HCT116 (cell line): ENCODE data around the gene PAQR3. TPM values are rescaled to one million over a fixed set of nuclear protein-coding genes. Genes with fewer than 3 reads are reported as not detected.

Source experiments
- ATAC-seq: fragments of 200-7000 bp; cut with Tn5 transposase; 2 replicates; pipeline ENCODE4 v1.9.1; 2020; ENCODE audit warnings: mild to moderate bottlenecking, moderate library complexity
- BruUV-seq: library from RNA; stranded (reverse); fragments of 400-500 nt; replicated peaks from 2 replicates; lab custom pipeline; 2021; lab: Mats Ljungman, UMichigan
- CTCF ChIA-PET: fragments of 300-600 bp; sonication (Branson Sonifier 250); formaldehyde crosslinking; loops from one replicate; lab custom pipeline; 2021; ENCODE audit warnings: antibody characterized with exemption; lab: Charles Lee
- POLR2A ChIA-PET: fragments of 300-600, 350-600 bp; sonication (Branson Sonifier 250); formaldehyde crosslinking; loops from one replicate; lab custom pipeline; 2021; ENCODE audit warnings: antibody characterized with exemption; lab: Charles Lee
- RAD21 ChIA-PET, 2 experiments: fragments of 300-600 bp; sonication (Branson Sonifier 250); formaldehyde crosslinking; loops; one replicate each; lab custom pipeline; 2023; ENCODE audit warnings: low total read pairs in 2 of 2; ENCODE audit not compliant: uncharacterized antibody in 2 of 2, unreplicated experiment in 2 of 2, low non-redundant PET in 1 of 2; lab: Charles Lee
- DNase-seq: peaks from one replicate; pipeline ENCODE4 v3.0.0-alpha.2; 2010; ENCODE audit warnings: low read depth, low spot score
- H2AFZ ChIP-seq: fragments of 200-600 bp; shearing (Covaris generic), sonication (generic); 2 replicates; pipeline ENCODE4 v1.6.1; 2017; ENCODE audit warnings: low read depth, mixed run types, mixed read lengths, antibody characterized with exemption, low read length; ENCODE audit not compliant: poor library complexity, severe bottlenecking
- H3K27ac ChIP-seq: 2 replicates; pipeline ENCODE4 v1.5.1; 2012; ENCODE audit warnings: low read depth, low read length
- H3K27me3 ChIP-seq: fragments of 200-600 bp; sonication (generic); 2 replicates; pipeline ENCODE4 v1.6.1; 2016; ENCODE audit warnings: mixed run types, low read length, mixed read lengths; ENCODE audit not compliant: insufficient read depth
- H3K36me3 ChIP-seq, 2 experiments: fragments of 200-500 bp in 1 of 2; fragments of 200-600 bp in 1 of 2; sonication (Bioruptor generic) in 1 of 2; sonication (generic) in 1 of 2; 2 replicates each; pipeline versions ENCODE4 v1.5.1 to v1.6.1; 2014 to 2016; ENCODE audit warnings: low read length in 2 of 2, inconsistent platforms in 1 of 2, mixed read lengths in 1 of 2, mixed run types in 1 of 2; ENCODE audit not compliant: insufficient read depth in 2 of 2, control insufficient read depth in 1 of 2
- H3K4me1 ChIP-seq, 2 experiments: fragments of 200-600 bp in 1 of 2; sonication (generic) in 1 of 2; 2 replicates each; pipeline versions ENCODE4 v1.5.1 to v1.6.1; 2012 to 2017; ENCODE audit warnings: low read length in 2 of 2, inconsistent platforms in 1 of 2, mild to moderate bottlenecking in 1 of 2, mixed read lengths in 1 of 2, mixed run types in 1 of 2, moderate library complexity in 1 of 2; ENCODE audit not compliant: insufficient read depth in 2 of 2, control insufficient read depth in 1 of 2
- H3K4me2 ChIP-seq: fragments of 200-600 bp; sonication (generic); 2 replicates; pipeline ENCODE4 v1.6.1; 2017; ENCODE audit warnings: mixed run types, low read length, mixed read lengths
- H3K4me3 ChIP-seq, 2 experiments: fragments of 200-600 bp in 1 of 2; sonication (generic) in 1 of 2; replicated peaks in 1 of 2; 2 replicates each; pipeline ENCODE4 v1.5.1; 2011 to 2016; ENCODE audit warnings: low read length in 2 of 2, control low read depth in 1 of 2, low read depth in 1 of 2, mild to moderate bottlenecking in 1 of 2, mixed read lengths in 1 of 2, mixed run types in 1 of 2
- H3K79me2 ChIP-seq: fragments of 200-600 bp; sonication (generic); 2 replicates; pipeline ENCODE4 v1.6.1; 2017; ENCODE audit warnings: mild to moderate bottlenecking, mixed run types, low read length, moderate library complexity, mixed read lengths; ENCODE audit not compliant: insufficient read depth
- H3K9ac ChIP-seq: fragments of 200-600 bp; sonication (generic); 2 replicates; pipeline ENCODE4 v1.6.1; 2016; ENCODE audit warnings: low read length, mixed read lengths
- H3K9me2 ChIP-seq: fragments of 200-600 bp; sonication (generic), shearing (Covaris generic); 2 replicates; pipeline ENCODE4 v1.6.1; 2017; ENCODE audit warnings: mixed run types, mild to moderate bottlenecking, moderate library complexity; ENCODE audit not compliant: insufficient read depth
- H3K9me3 ChIP-seq, 2 experiments: fragments of 200-500 bp in 1 of 2; fragments of 200-600 bp in 1 of 2; sonication (Bioruptor generic) in 1 of 2; sonication (generic) in 1 of 2; 2 replicates each; pipeline ENCODE4 v1.6.1; 2014 to 2017; ENCODE audit warnings: low read length in 2 of 2, mixed read lengths in 2 of 2, inconsistent platforms in 1 of 2, low read depth in 1 of 2, mild to moderate bottlenecking in 1 of 2, mixed run types in 1 of 2, moderate library complexity in 1 of 2; ENCODE audit not compliant: control insufficient read depth in 1 of 2, insufficient read depth in 1 of 2
- H4K20me1 ChIP-seq: fragments of 200-600 bp; sonication (generic), shearing (Covaris generic); 2 replicates; pipeline ENCODE4 v1.6.1; 2017; ENCODE audit warnings: mixed run types, mild to moderate bottlenecking, moderate library complexity; ENCODE audit not compliant: insufficient read depth
- CEBPB ChIP-seq: IDR thresholded peaks from 2 replicates; pipeline ENCODE4 v1.6.1; 2012; ENCODE audit warnings: low read depth
- EGR1 ChIP-seq: IDR thresholded peaks from 2 replicates; pipeline ENCODE4 v1.6.1; 2012; ENCODE audit warnings: low read depth
- ELF1 ChIP-seq: IDR thresholded peaks from 2 replicates; pipeline ENCODE4 v1.6.1; 2012; ENCODE audit warnings: low read depth, borderline replicate concordance
- JUND ChIP-seq: IDR thresholded peaks from 2 replicates; pipeline ENCODE4 v1.6.1; 2012
- POLR2A ChIP-seq: IDR thresholded peaks from 2 replicates; pipeline ENCODE4 v1.7.0; 2011; ENCODE audit warnings: borderline replicate concordance; ENCODE audit not compliant: insufficient read depth, insufficient read length; ENCODE audit errors: extremely low read depth
- POLR2AphosphoS5 ChIP-seq: IDR thresholded peaks from 2 replicates; pipeline ENCODE4 v1.6.1; 2011; ENCODE audit warnings: mild to moderate bottlenecking, low read depth, low read length, moderate library complexity
- RAD21 ChIP-seq: IDR thresholded peaks from 2 replicates; pipeline ENCODE4 v1.6.1; 2012; ENCODE audit warnings: low read depth, mild to moderate bottlenecking
- SIN3A ChIP-seq: IDR thresholded peaks from 2 replicates; pipeline ENCODE4 v1.6.1; 2012; ENCODE audit warnings: low read depth
- SP1 ChIP-seq: IDR thresholded peaks from 2 replicates; pipeline ENCODE4 v1.6.1; 2012; ENCODE audit warnings: low read depth
- YY1 ChIP-seq: IDR thresholded peaks from 2 replicates; pipeline ENCODE4 v1.6.1; 2011; ENCODE audit warnings: low read length, low read depth, moderate library complexity, mild to moderate bottlenecking; ENCODE audit not compliant: insufficient replicate concordance; ENCODE audit errors: extremely low read depth
- ZFX ChIP-seq: fragments of 450-650 bp; IDR thresholded peaks from 2 replicates; pipeline ENCODE4 v1.6.1; 2017
- intact Hi-C: fragments of 100-400 bp; cut with micrococcal nuclease; formaldehyde crosslinking; loops from 2 replicates; pipeline ENCODE4 v1.10.0; 2022
- total RNA-seq: library from RNA; stranded (reverse); gene quantifications from one replicate; pipeline ENCODE4 v1.2.1, GENCODE V29; 2021; ENCODE audit not compliant: unreplicated experiment
- TF ChIP-seq, protein P1 (sequence below): IDR thresholded peaks from 2 replicates; pipeline ENCODE4 v1.6.1; 2012; ENCODE audit warnings: low read depth
- TF ChIP-seq, protein P2 (sequence below): IDR thresholded peaks from 2 replicates; pipeline ENCODE4 v1.6.1; 2011; ENCODE audit warnings: mild to moderate bottlenecking, low read length, moderate library complexity; ENCODE audit not compliant: insufficient replicate concordance; ENCODE audit errors: extremely low read depth
- TF ChIP-seq, protein P3 (sequence below): IDR thresholded peaks from 2 replicates; pipeline ENCODE4 v1.6.1; 2012

The PAQR3 gene
- total RNA-seq, 1 experiment from 2014 or later = 32.3 TPM

DNA sequence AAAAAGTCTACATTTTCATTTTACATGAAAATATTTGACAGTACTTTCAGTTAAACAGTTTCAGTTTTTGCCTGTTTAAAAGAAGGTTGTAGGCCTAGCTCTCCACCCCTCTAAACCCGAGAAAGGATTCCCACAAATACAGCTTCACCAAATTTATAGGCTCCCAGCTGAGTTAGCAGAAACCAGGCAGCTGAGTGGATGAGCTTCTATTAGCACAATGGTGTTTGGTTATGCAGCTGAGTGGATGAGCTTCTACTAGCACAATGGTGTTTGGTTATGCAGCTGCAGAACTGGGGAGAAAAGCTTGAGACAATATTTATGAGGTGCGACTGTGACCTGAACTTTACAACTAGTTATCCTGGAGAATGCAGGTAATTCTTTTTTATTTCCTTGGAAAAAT, 36.6 kb upstream of the PAQR3 start:
- no peaks in the 10 kb centered on the region for H3K4me1 ChIP-seq
- ChIA-PET CTCF (no interaction called here), RAD21 (no interaction called here), POLR2A (no interaction called here)
- no peaks in the 10 kb centered on the region for H3K79me2 ChIP-seq
- H3K9ac ChIP-seq = no peak overlapping the region
- no peak overlapping the region for H3K27ac ChIP-seq
- no peaks in the 10 kb centered on the region for H3K36me3 ChIP-seq
- H3K4me3 ChIP-seq = no peak overlapping the region
- H3K27me3 ChIP-seq = peaks cover 25% of the 10 kb centered on the region
- H2AFZ ChIP-seq = no peak overlapping the region
- ATAC-seq (no peak), DNase-seq (no peak)
- H3K4me2 ChIP-seq = no peak overlapping the region
- no peak for TF ChIP-seq ZFX
- no peak for TF ChIP-seq POLR2A
- no peak for TF ChIP-seq JUND
- H3K9me3 ChIP-seq = no peaks in the 10 kb centered on the region
- no TSS peak for BruUV-seq
- H3K9me2 ChIP-seq = no peaks in the 10 kb centered on the region
- H4K20me1 ChIP-seq = no peaks in the 10 kb centered on the region
- intact Hi-C loops = no loop called here

DNA sequence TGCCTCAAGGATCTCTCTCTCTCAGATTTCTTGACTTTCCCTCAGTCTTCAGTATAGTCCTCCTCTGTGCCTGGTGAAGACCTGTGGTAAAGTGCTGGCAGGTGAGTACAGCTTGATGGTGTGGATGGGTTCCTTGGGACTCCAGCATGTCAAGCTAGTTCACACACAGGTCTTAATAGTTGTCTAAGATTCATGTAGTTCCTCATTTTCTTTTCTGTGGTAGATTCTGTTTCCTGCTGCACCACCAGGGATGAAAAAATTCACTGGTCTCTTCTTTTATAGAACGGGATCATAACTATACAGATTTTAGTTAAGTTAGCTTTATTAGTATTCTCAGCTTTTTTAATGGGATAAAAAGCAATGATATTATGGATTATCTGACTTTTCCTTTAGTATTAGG, 32.5 kb upstream of the PAQR3 start:
- no peak overlapping the region for H3K4me2 ChIP-seq
- no peaks in the 10 kb centered on the region for H3K9me2 ChIP-seq
- no TSS peak for BruUV-seq
- CTCF ChIA-PET = no interaction called here
- no peaks in the 10 kb centered on the region for H3K36me3 ChIP-seq
- RAD21 ChIA-PET = no interaction called here
- no peak overlapping the region for H2AFZ ChIP-seq
- no peak overlapping the region for H3K27ac ChIP-seq
- H3K4me1 ChIP-seq = no peaks in the 10 kb centered on the region
- no peaks in the 10 kb centered on the region for H3K9me3 ChIP-seq
- ATAC-seq = no peak
- peaks cover 25% of the 10 kb centered on the region for H3K27me3 ChIP-seq
- H3K79me2 ChIP-seq = no peaks in the 10 kb centered on the region
- TF ChIP-seq RAD21 (no peak), ZFX (no peak), EGR1 (no peak), POLR2AphosphoS5 (no peak), CEBPB (no peak), SP1 (no peak), SIN3A (no peak), YY1 (no peak), ELF1 (no peak)
- TF ChIP-seq, protein P1, sequence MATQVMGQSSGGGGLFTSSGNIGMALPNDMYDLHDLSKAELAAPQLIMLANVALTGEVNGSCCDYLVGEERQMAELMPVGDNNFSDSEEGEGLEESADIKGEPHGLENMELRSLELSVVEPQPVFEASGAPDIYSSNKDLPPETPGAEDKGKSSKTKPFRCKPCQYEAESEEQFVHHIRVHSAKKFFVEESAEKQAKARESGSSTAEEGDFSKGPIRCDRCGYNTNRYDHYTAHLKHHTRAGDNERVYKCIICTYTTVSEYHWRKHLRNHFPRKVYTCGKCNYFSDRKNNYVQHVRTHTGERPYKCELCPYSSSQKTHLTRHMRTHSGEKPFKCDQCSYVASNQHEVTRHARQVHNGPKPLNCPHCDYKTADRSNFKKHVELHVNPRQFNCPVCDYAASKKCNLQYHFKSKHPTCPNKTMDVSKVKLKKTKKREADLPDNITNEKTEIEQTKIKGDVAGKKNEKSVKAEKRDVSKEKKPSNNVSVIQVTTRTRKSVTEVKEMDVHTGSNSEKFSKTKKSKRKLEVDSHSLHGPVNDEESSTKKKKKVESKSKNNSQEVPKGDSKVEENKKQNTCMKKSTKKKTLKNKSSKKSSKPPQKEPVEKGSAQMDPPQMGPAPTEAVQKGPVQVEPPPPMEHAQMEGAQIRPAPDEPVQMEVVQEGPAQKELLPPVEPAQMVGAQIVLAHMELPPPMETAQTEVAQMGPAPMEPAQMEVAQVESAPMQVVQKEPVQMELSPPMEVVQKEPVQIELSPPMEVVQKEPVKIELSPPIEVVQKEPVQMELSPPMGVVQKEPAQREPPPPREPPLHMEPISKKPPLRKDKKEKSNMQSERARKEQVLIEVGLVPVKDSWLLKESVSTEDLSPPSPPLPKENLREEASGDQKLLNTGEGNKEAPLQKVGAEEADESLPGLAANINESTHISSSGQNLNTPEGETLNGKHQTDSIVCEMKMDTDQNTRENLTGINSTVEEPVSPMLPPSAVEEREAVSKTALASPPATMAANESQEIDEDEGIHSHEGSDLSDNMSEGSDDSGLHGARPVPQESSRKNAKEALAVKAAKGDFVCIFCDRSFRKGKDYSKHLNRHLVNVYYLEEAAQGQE = no peak
- TF ChIP-seq, protein P2, sequence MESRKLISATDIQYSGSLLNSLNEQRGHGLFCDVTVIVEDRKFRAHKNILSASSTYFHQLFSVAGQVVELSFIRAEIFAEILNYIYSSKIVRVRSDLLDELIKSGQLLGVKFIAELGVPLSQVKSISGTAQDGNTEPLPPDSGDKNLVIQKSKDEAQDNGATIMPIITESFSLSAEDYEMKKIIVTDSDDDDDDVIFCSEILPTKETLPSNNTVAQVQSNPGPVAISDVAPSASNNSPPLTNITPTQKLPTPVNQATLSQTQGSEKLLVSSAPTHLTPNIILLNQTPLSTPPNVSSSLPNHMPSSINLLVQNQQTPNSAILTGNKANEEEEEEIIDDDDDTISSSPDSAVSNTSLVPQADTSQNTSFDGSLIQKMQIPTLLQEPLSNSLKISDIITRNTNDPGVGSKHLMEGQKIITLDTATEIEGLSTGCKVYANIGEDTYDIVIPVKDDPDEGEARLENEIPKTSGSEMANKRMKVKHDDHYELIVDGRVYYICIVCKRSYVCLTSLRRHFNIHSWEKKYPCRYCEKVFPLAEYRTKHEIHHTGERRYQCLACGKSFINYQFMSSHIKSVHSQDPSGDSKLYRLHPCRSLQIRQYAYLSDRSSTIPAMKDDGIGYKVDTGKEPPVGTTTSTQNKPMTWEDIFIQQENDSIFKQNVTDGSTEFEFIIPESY = no peak
- TF ChIP-seq, protein P3, sequence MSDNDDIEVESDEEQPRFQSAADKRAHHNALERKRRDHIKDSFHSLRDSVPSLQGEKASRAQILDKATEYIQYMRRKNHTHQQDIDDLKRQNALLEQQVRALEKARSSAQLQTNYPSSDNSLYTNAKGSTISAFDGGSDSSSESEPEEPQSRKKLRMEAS = no peak
- H3K9ac ChIP-seq = no peak overlapping the region
- POLR2A ChIA-PET = no interaction called here
- intact Hi-C loops = no loop called here
- no peaks in the 10 kb centered on the region for H4K20me1 ChIP-seq
- DNase-seq = no peak
- H3K4me3 ChIP-seq = no peak overlapping the region
